H9 (cell line): ENCODE results near the gene TACC2. TPM values are rescaled to one million over a fixed set of nuclear protein-coding genes. Genes with fewer than 3 reads are reported as not detected.

Experiments used
- DNase-seq: peaks from one replicate; pipeline ENCODE4 v3.0.0-alpha.2; 2017
- H2AFZ ChIP-seq: one replicate; pipeline ENCODE4 v1.6.1; 2013; ENCODE audit warnings: mild to moderate bottlenecking, low read length, control low read depth, moderate library complexity
- H2AK5ac ChIP-seq: 2 replicates; pipeline ENCODE4 v1.6.1; 2013; ENCODE audit warnings: low read length, control low read depth, mixed read lengths; ENCODE audit not compliant: insufficient read length
- H2BK120ac ChIP-seq: one replicate; pipeline ENCODE4 v1.6.1; 2013; ENCODE audit warnings: low read depth, mild to moderate bottlenecking, low read length, control low read depth, inconsistent platforms; ENCODE audit not compliant: poor library complexity, severe bottlenecking
- H2BK12ac ChIP-seq: 2 replicates; pipeline ENCODE4 v1.6.1; 2013; ENCODE audit warnings: low read length, control low read depth, mixed read lengths, low read depth; ENCODE audit not compliant: insufficient read length
- H2BK15ac ChIP-seq: 2 replicates; pipeline ENCODE4 v1.6.1; 2013; ENCODE audit warnings: low read depth, low read length, control low read depth
- H2BK20ac ChIP-seq: one replicate; pipeline ENCODE4 v1.6.1; 2013; ENCODE audit warnings: low read depth, mild to moderate bottlenecking, low read length, control low read depth, inconsistent platforms; ENCODE audit not compliant: poor library complexity, severe bottlenecking
- H2BK5ac ChIP-seq: 2 replicates; pipeline ENCODE4 v1.6.1; 2013; ENCODE audit warnings: low read length, control low read depth, mixed read lengths; ENCODE audit not compliant: insufficient read length
- H3K14ac ChIP-seq: 2 replicates; pipeline ENCODE4 v1.6.1; 2013; ENCODE audit warnings: low read length, control low read depth; ENCODE audit not compliant: insufficient read depth
- H3K18ac ChIP-seq: 2 replicates; pipeline ENCODE4 v1.6.1; 2013; ENCODE audit warnings: low read depth, mild to moderate bottlenecking, mixed read lengths, low read length, control low read depth; ENCODE audit not compliant: insufficient read length
- H3K23ac ChIP-seq: 2 replicates; pipeline ENCODE4 v1.6.1; 2013; ENCODE audit warnings: low read length, control low read depth, mixed read lengths, low read depth; ENCODE audit not compliant: insufficient read length
- H3K23me2 ChIP-seq: 2 replicates; pipeline ENCODE4 v1.6.1; 2013; ENCODE audit warnings: low read depth, mild to moderate bottlenecking, mixed read lengths, low read length, control low read depth; ENCODE audit not compliant: insufficient read length, poor library complexity, severe bottlenecking
- H3K27ac ChIP-seq: 2 replicates; pipeline ENCODE4 v1.5.1; 2013; ENCODE audit warnings: low read length, control low read depth, mixed read lengths, low read depth; ENCODE audit not compliant: insufficient read length
- H3K27me3 ChIP-seq: 2 replicates; pipeline ENCODE4 v1.6.1; 2013; ENCODE audit warnings: low read length, control low read depth, inconsistent platforms; ENCODE audit not compliant: insufficient read depth
- H3K4ac ChIP-seq: 2 replicates; pipeline ENCODE4 v1.6.1; 2013; ENCODE audit warnings: low read depth, mild to moderate bottlenecking, control low read depth, inconsistent platforms, low read length, moderate library complexity
- H3K4me1 ChIP-seq: 2 replicates; pipeline ENCODE4 v1.6.1; 2013; ENCODE audit warnings: low read length, control low read depth, inconsistent platforms; ENCODE audit not compliant: insufficient read depth
- H3K4me2 ChIP-seq: 2 replicates; pipeline ENCODE4 v1.6.1; 2013; ENCODE audit warnings: low read length, control low read depth, mixed read lengths; ENCODE audit not compliant: insufficient read length, insufficient read depth
- H3K56ac ChIP-seq: 2 replicates; pipeline ENCODE4 v1.6.1; 2013; ENCODE audit warnings: low read depth, mild to moderate bottlenecking, mixed read lengths, low read length, control low read depth; ENCODE audit not compliant: insufficient read length
- H3K79me1 ChIP-seq: 2 replicates; pipeline ENCODE4 v1.6.1; 2013; ENCODE audit warnings: low read depth, mild to moderate bottlenecking, moderate library complexity, low read length, control low read depth, inconsistent platforms; ENCODE audit not compliant: insufficient read depth, poor library complexity, severe bottlenecking
- H3K79me2 ChIP-seq: 2 replicates; pipeline ENCODE4 v1.6.1; 2013; ENCODE audit warnings: low read length, control low read depth, inconsistent platforms; ENCODE audit not compliant: insufficient read depth
- H3K9ac ChIP-seq: 2 replicates; pipeline ENCODE4 v1.6.1; 2013; ENCODE audit warnings: low read length, control low read depth, mixed read lengths; ENCODE audit not compliant: insufficient read length; ENCODE audit errors: extremely low read depth
- H3K9me3 ChIP-seq: one replicate; pipeline ENCODE4 v1.6.1; 2013; ENCODE audit warnings: low read depth, low read length, inconsistent platforms; ENCODE audit not compliant: control insufficient read depth
- H3T11ph ChIP-seq: one replicate; pipeline ENCODE4 v1.6.1; 2013; ENCODE audit warnings: mild to moderate bottlenecking, low read length, control low read depth, inconsistent platforms
- H4K20me1 ChIP-seq: one replicate; pipeline ENCODE4 v1.6.1; 2013; ENCODE audit not compliant: control insufficient read depth, insufficient read length, insufficient read depth
- H4K5ac ChIP-seq: 2 replicates; pipeline ENCODE4 v1.6.1; 2013; ENCODE audit warnings: low read depth, mild to moderate bottlenecking, mixed read lengths, low read length, control low read depth; ENCODE audit not compliant: insufficient read length
- H4K8ac ChIP-seq: replicated peaks from 2 replicates; pipeline ENCODE4 v1.6.1; 2013; ENCODE audit warnings: low read length, control low read depth, mixed read lengths, low read depth; ENCODE audit not compliant: insufficient read length
- H4K91ac ChIP-seq: 2 replicates; pipeline ENCODE4 v1.6.1; 2013; ENCODE audit warnings: low read depth, mild to moderate bottlenecking, moderate library complexity, mixed read lengths, low read length, control low read depth; ENCODE audit not compliant: insufficient read length
- H3K27ac Mint-ChIP-seq, 3 experiments: 2 replicates in 2 of 3; 3 replicates in 1 of 3; pipeline ENCODE4 v1.8.0; 2020 to 2021; ENCODE audit warnings: mixed read lengths in 3 of 3, mild to moderate bottlenecking in 1 of 3, moderate library complexity in 1 of 3
- H3K27me3 Mint-ChIP-seq: 2 replicates; pipeline ENCODE4 v1.8.0; 2021; ENCODE audit warnings: low read depth, mild to moderate bottlenecking, moderate library complexity, mixed read lengths
- H3K36me3 Mint-ChIP-seq, 3 experiments: 2 replicates in 2 of 3; 3 replicates in 1 of 3; pipeline ENCODE4 v1.8.0; 2020 to 2021; ENCODE audit warnings: low read depth in 3 of 3, mixed read lengths in 3 of 3; ENCODE audit not compliant: insufficient read depth in 1 of 3
- H3K4me1 Mint-ChIP-seq, 2 experiments: 2 replicates each; pipeline ENCODE4 v1.8.0; 2020; ENCODE audit warnings: mixed read lengths in 2 of 2
- H3K4me3 Mint-ChIP-seq, 2 experiments: 2 replicates in 1 of 2; 3 replicates in 1 of 2; pipeline ENCODE4 v1.8.0; 2020 to 2021; ENCODE audit warnings: mild to moderate bottlenecking in 2 of 2, mixed read lengths in 2 of 2, moderate library complexity in 1 of 2
- H3K9me3 Mint-ChIP-seq, 2 experiments: 2 replicates in 1 of 2; 3 replicates in 1 of 2; pipeline ENCODE4 v1.8.0; 2020; ENCODE audit warnings: mild to moderate bottlenecking in 2 of 2, mixed read lengths in 2 of 2, moderate library complexity in 1 of 2
- CTCF ChIP-seq: fragments of 200-600 bp; sonication (generic); conservative IDR thresholded peaks from 3 replicates; pipeline ENCODE4 v1.8.0; 2021; ENCODE audit warnings: antibody characterized with exemption, mild to moderate bottlenecking
- WGBS: extraction: QIAGEN DNeasy Blood & Tissue Kit; methylation state at CpG from one replicate; pipeline ENCODE4 v1.1.7; 2013; ENCODE audit warnings: missing lambda C conversion rate, low lambda C conversion rate, mixed read lengths; ENCODE audit not compliant: insufficient read length; ENCODE audit errors: extremely low coverage; 5-methylcytosine and 5-hydroxymethylcytosine counted together
- total RNA-seq: library from RNA; stranded (reverse); gene quantifications from 2 replicates; pipeline ENCODE4 v1.2.1, GENCODE V29; 2021

Gene TACC2
- total RNA-seq, 1 experiment from 2014 or later, result 58.1 TPM

GRCh38 chr10:121983852-121984251 lies 5.1 kb upstream of the TACC2 start:
- no peaks in the 10 kb centered on the region for H3K27me3 ChIP-seq
- no peaks in the 10 kb centered on the region for H3K4me1 ChIP-seq
- H3K9ac ChIP-seq, result no peak overlapping the region
- no peak overlapping the region for H3K4me2 ChIP-seq
- H3T11ph ChIP-seq, result no peak overlapping the region
- no peak overlapping the region for H2AFZ ChIP-seq
- no peak overlapping the region for H3K27ac ChIP-seq
- H3K23me2 ChIP-seq, result no peaks in the 10 kb centered on the region
- H2BK20ac ChIP-seq, result no peak overlapping the region
- peaks cover 10 to 18% (median 15%) of the 10 kb centered on the region in 3 experiments for H3K36me3 Mint-ChIP-seq
- no peaks in the 10 kb centered on the region for H4K20me1 ChIP-seq
- no peak overlapping the region for H3K4me3 Mint-ChIP-seq
- no peak overlapping the region for H4K91ac ChIP-seq
- no peak overlapping the region for H4K5ac ChIP-seq
- no peaks in the 10 kb centered on the region for H3K79me1 ChIP-seq
- H3K4me1 Mint-ChIP-seq, result peaks cover 2 to 3% of the 10 kb centered on the region in 2 experiments
- H3K27me3 Mint-ChIP-seq, result peaks cover 5% of the 10 kb centered on the region; the same call in 1 of the 2 replicates
- no peak overlapping the region for H3K14ac ChIP-seq
- H3K18ac ChIP-seq, result no peak overlapping the region
- H3K4ac ChIP-seq, result no peak overlapping the region
- no peak overlapping the region for H3K56ac ChIP-seq
- H2AK5ac ChIP-seq, result no peak overlapping the region
- no peak overlapping the region for H2BK5ac ChIP-seq
- no peak overlapping the region for H3K23ac ChIP-seq
- no peak overlapping the region for H3K27ac Mint-ChIP-seq
- H3K9me3 ChIP-seq, result peaks cover 9% of the 10 kb centered on the region
- TF ChIP-seq CTCF, result no peak
- no peak for DNase-seq
- peaks cover 23 to 31% of the 10 kb centered on the region in 2 experiments for H3K9me3 Mint-ChIP-seq
- WGBS, result 100% methylated on average over 3 of the region's 5 CpGs
- no peak overlapping the region for H2BK15ac ChIP-seq
- no peak overlapping the region for H2BK12ac ChIP-seq
- H2BK120ac ChIP-seq, result no peak overlapping the region
- no peak overlapping the region for H4K8ac ChIP-seq
- no peaks in the 10 kb centered on the region for H3K79me2 ChIP-seq
